NB4 (cell line): ENCODE results near the gene HDAC4.

Experiments used
- MAX ChIP-seq: IDR thresholded peaks from 2 replicates; pipeline ENCODE4 v1.6.1; 2011; ENCODE audit warnings: low read depth, low read length
- TF ChIP-seq, protein P1 (sequence below): IDR thresholded peaks from one replicate; pipeline ENCODE4 v1.5.1; 2012; ENCODE audit warnings: low read depth, low read length

GRCh38 chr2:239140346-239141020 lies 260.3 kb downstream of the HDAC4 start:
- TF ChIP-seq, protein P1, sequence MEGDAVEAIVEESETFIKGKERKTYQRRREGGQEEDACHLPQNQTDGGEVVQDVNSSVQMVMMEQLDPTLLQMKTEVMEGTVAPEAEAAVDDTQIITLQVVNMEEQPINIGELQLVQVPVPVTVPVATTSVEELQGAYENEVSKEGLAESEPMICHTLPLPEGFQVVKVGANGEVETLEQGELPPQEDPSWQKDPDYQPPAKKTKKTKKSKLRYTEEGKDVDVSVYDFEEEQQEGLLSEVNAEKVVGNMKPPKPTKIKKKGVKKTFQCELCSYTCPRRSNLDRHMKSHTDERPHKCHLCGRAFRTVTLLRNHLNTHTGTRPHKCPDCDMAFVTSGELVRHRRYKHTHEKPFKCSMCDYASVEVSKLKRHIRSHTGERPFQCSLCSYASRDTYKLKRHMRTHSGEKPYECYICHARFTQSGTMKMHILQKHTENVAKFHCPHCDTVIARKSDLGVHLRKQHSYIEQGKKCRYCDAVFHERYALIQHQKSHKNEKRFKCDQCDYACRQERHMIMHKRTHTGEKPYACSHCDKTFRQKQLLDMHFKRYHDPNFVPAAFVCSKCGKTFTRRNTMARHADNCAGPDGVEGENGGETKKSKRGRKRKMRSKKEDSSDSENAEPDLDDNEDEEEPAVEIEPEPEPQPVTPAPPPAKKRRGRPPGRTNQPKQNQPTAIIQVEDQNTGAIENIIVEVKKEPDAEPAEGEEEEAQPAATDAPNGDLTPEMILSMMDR: no peak
- TF ChIP-seq MAX: no peak
